GM13977 (cell line): ENCODE results near the gene SLC16A10.

Experiments
- DNase-seq: peaks from one replicate; pipeline ENCODE4 v3.0.0; 2012; ENCODE audit warnings: low spot score
- CTCF ChIP-seq: IDR thresholded peaks from 2 replicates; pipeline ENCODE4 v1.5.1; 2012; ENCODE audit warnings: mild to moderate bottlenecking, control low read depth; ENCODE audit not compliant: insufficient read depth; ENCODE audit errors: extremely low read depth, missing control alignments
- in situ Hi-C: fragments of 300-500 bp; cut with MboI; formaldehyde crosslinking; loops from one replicate; pipeline ENCODE4 v1.12.0; 2022; ENCODE audit warnings: low sequenced_read_pairs, low pct_unique_long_range_greater_than_20kb, mixed read lengths, inconsistent platforms; ENCODE audit not compliant: unreplicated experiment

SLC16A10 gene

GRCh38 chr6:111070105-111071005, 16.9 kb upstream of the SLC16A10 start:
- TF ChIP-seq CTCF: no peak
- in situ Hi-C loops: no loop called here
- DNase-seq: no peak

- in situ Hi-C loops: no loop called here
Observed at GRCh38 chr6:111072801-111073360, 14.4 kb upstream of the SLC16A10 start.

DNA sequence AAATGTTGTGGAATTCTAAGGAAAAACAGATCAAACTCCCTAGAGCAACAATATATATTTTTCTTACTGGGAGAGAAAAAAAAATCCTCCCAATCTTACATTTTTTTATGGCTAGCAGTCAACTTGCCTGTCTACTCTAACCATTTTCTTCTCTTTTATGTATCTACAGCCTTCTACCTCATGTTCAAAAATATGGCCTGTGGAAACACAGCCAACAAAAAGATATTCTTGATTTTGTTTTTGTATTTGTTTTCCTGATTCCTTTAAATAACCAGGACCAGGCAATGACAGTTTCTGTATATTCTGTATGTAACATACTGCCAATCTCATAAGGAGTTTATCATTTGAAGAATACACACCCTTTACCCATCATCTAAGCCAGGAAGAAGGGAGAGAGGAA, 13.0 kb upstream of the SLC16A10 start:
- no peak for TF ChIP-seq CTCF
- DNase-seq: no peak
- in situ Hi-C loops: no loop called here

More at GRCh38 chr6:111072801-111073360, 14.4 kb upstream of the SLC16A10 start:
- TF ChIP-seq CTCF: no peak
- DNase-seq: no peak

- in situ Hi-C loops: no loop called here
- TF ChIP-seq CTCF: no peak
- no peak for DNase-seq
Observed at GRCh38 chr6:111076024-111076695, 11.1 kb upstream of the SLC16A10 start.

DNA sequence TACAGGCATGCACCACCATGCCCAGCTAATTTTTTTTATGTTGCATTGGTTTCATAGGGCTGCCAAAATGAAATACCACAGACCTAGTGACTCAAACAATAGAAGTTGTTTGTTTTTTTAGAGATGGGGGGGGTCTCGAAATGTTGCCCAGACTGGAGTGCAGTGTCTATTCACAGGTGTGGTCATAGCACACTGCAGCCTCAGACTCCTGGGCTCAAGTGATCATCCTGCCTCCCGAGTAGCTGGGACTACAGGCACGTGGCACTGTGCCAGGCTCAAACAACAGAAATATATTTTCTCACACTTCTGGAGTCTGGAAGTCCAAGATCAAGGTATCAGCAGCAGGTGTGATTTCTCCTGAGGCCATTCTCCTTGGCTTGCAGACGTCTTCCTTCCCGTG, 6.6 kb upstream of the SLC16A10 start:
- in situ Hi-C loops: no loop called here
- no peak for DNase-seq
- TF ChIP-seq CTCF: no peak

- DNase-seq: no peak
- TF ChIP-seq CTCF: no peak
- in situ Hi-C loops: no loop called here
Observed at GRCh38 chr6:111086685-111087084, 618 bp upstream of the SLC16A10 start.
